GM12801 (cell line): ENCODE data around the gene EPHA5.

ENCODE experiments used
- CTCF ChIP-seq: IDR thresholded peaks from one replicate; pipeline ENCODE4 v1.5.1; 2011; ENCODE audit warnings: control low read depth; ENCODE audit not compliant: insufficient read length; ENCODE audit errors: extremely low read depth

The EPHA5 gene

GRCh38 chr4:65653740-65654361, 16.4 kb downstream of the EPHA5 start:
- no peak for TF ChIP-seq CTCF

GRCh38 chr4:65651751-65652150, 18.5 kb downstream of the EPHA5 start:
- no peak for TF ChIP-seq CTCF

DNA sequence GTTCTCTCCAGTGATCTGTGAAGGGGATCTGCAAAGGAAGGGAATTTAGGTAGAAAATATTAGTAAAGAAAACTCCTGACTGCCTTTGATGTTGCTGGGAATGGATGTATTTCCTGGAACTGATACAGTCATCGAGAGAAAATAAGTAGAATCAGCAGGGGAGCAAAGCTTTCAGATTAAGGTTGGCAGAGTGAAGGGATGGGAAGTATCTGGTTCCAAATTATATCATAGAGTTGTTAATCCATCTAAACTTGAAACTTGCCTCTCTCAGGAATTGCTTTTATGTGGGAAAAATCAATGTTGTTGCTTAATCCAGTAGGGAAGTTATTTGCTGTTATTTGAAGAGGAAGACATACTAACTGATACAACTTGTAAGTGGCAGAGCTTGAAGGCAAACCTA, 19.3 kb downstream of the EPHA5 start:
- TF ChIP-seq CTCF: no peak

GRCh38 chr4:65646136-65646535, 24.2 kb downstream of the EPHA5 start:
- no peak for TF ChIP-seq CTCF

- no peak for TF ChIP-seq CTCF
These were observed 25.1 kb downstream of the EPHA5 start for GRCh38 chr4:65645185-65645584.

GRCh38 chr4:65635051-65635821, 35.1 kb downstream of the EPHA5 start:
- TF ChIP-seq CTCF: no peak

GRCh38 chr4:65624651-65625050, 45.6 kb downstream of the EPHA5 start:
- no peak for TF ChIP-seq CTCF
